Activated CD4-positive, alpha-beta T cell treated with anti-CD3 and anti-CD28 coated beads for 1 hour (primary cell): ENCODE results near the gene ADGRG1.

Source experiments
- DNase-seq: peaks from one replicate; pipeline ENCODE4 v3.0.0-alpha.2; 2020

ADGRG1 gene

GRCh38 chr16:57637424-57637823 is 9.0 kb downstream of the ADGRG1 start:
- DNase-seq = no peak

GRCh38 chr16:57637965-57638364 is 9.5 kb downstream of the ADGRG1 start:
- DNase-seq = no peak

- DNase-seq = no peak
These were observed 10.0 kb downstream of the ADGRG1 start for GRCh38 chr16:57638381-57638780.

- no peak for DNase-seq
These were observed 10.9 kb downstream of the ADGRG1 start for GRCh38 chr16:57639172-57639887.

- DNase-seq = no peak
These were observed 11.8 kb downstream of the ADGRG1 start for GRCh38 chr16:57640185-57640584.

- no peak for DNase-seq
These were observed 12.2 kb downstream of the ADGRG1 start for GRCh38 chr16:57640612-57641011.

- DNase-seq = no peak
These were observed 14.0 kb downstream of the ADGRG1 start for GRCh38 chr16:57642160-57643135.

GRCh38 chr16:57643147-57643874 is 14.9 kb downstream of the ADGRG1 start:
- no peak for DNase-seq

- DNase-seq = no peak
These were observed 15.5 kb downstream of the ADGRG1 start for GRCh38 chr16:57643910-57644309.

- no peak for DNase-seq
These were observed 16.1 kb downstream of the ADGRG1 start for GRCh38 chr16:57644383-57645014.

GRCh38 chr16:57645169-57645568 is 16.7 kb downstream of the ADGRG1 start:
- no peak for DNase-seq

- DNase-seq = no peak
These were observed 17.4 kb downstream of the ADGRG1 start for GRCh38 chr16:57645691-57646387.

- no peak for DNase-seq
These were observed 18.1 kb downstream of the ADGRG1 start for GRCh38 chr16:57646388-57647039.

- DNase-seq = no peak
These were observed 18.9 kb downstream of the ADGRG1 start for GRCh38 chr16:57647136-57647875.

- DNase-seq = no peak
These were observed 19.7 kb downstream of the ADGRG1 start for GRCh38 chr16:57648125-57648524.

- DNase-seq = peak; percentile 75
These were observed 20.4 kb downstream of the ADGRG1 start for GRCh38 chr16:57648581-57649442.

- DNase-seq = no peak
These were observed 21.0 kb downstream of the ADGRG1 start for GRCh38 chr16:57649443-57649751.

GRCh38 chr16:57649846-57650245 is 21.4 kb downstream of the ADGRG1 start:
- no peak for DNase-seq

- DNase-seq = no peak
These were observed 23.2 kb downstream of the ADGRG1 start for GRCh38 chr16:57651344-57652333.
